ENCODE data around the gene MAGI2. TPM values are rescaled to one million over a fixed set of nuclear protein-coding genes. Genes with fewer than 3 reads are reported as not detected.

Gene MAGI2
- total RNA-seq, 1 experiment from 2014 or later, result 0.22 TPM

DNA sequence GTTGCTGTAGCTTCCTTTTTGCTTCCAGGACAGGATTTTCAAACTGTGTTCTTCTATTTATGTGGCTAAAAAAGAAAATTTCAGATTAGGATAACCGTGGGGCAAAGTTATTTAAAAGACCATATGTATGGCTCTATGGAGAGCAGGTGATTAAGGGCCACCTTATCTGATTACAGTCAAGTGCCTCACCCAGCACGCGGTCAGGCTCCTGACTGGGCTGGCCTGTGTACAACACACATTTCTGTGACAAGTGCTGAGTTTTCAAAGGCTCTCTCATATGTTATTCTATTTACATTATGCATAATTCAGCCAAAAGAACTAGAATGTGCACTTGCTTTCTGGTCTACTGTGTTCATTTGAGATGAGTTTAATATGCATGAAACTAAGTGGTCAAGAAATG lies 1107.5 kb downstream of the MAGI2 start:
- no peaks in the 10 kb centered on the region for H3K9me2 ChIP-seq (ENCODE audit: insufficient read depth)
- no peaks in the 10 kb centered on the region for H4K20me1 ChIP-seq (ENCODE audit: insufficient read depth)
- no TSS peak for BruUV-seq (replicated peaks)
- ATAC-seq, result no peak
- H3K4me1 ChIP-seq (ENCODE audit: control insufficient read depth in 1 of 2, insufficient read depth in 2 of 2, low read length in 2 of 2), result no peaks in the 10 kb centered on the region
- H2AFZ ChIP-seq (ENCODE audit: low read depth, low read length, poor library complexity, severe bottlenecking), result no peak overlapping the region
- ChIA-PET RAD21 (ENCODE audit: low non-redundant PET in 1 of 2, low total read pairs in 2 of 2, uncharacterized antibody in 2 of 2, unreplicated experiment in 2 of 2) (no interaction called here), POLR2A (no interaction called here), CTCF (no interaction called here)
- H3K9ac ChIP-seq (ENCODE audit: low read length), result no peak overlapping the region
- H3K4me2 ChIP-seq (ENCODE audit: low read length), result no peak overlapping the region
- no peak overlapping the region for H3K4me3 ChIP-seq (replicated peaks in 1 of 2; ENCODE audit: low read depth in 1 of 2, low read length in 2 of 2)
- H3K36me3 ChIP-seq (ENCODE audit: control insufficient read depth in 1 of 2, insufficient read depth in 2 of 2, low read length in 2 of 2), result no peaks in the 10 kb centered on the region
- peaks cover 40% of the 10 kb centered on the region for H3K27me3 ChIP-seq (ENCODE audit: insufficient read depth, low read length)
- H3K79me2 ChIP-seq (ENCODE audit: insufficient read depth, low read length), result no peaks in the 10 kb centered on the region
- DNase-seq (ENCODE audit: low read depth, low spot score), result no peak
- TF ChIP-seq CEBPB (IDR thresholded peaks at IDR 0.05; ENCODE audit: low read depth), result no peak
- TF ChIP-seq SIN3A (IDR thresholded peaks at IDR 0.05; ENCODE audit: low read depth), result no peak
- no peak for TF ChIP-seq POLR2A (IDR thresholded peaks at IDR 0.05; ENCODE audit: borderline replicate concordance, extremely low read depth, insufficient read depth, insufficient read length)
- no peak for TF ChIP-seq RAD21 (IDR thresholded peaks at IDR 0.05; ENCODE audit: low read depth)
- TF ChIP-seq ZFX (IDR thresholded peaks at IDR 0.05), result no peak
- H3K27ac ChIP-seq (ENCODE audit: low read depth, low read length), result no peak overlapping the region
- intact Hi-C loops (cut with micrococcal nuclease), result no loop called here
- H3K9me3 ChIP-seq (ENCODE audit: control insufficient read depth in 1 of 2, insufficient read depth in 1 of 2, low read depth in 1 of 2, low read length in 2 of 2), result no peaks in the 10 kb centered on the region

DNA sequence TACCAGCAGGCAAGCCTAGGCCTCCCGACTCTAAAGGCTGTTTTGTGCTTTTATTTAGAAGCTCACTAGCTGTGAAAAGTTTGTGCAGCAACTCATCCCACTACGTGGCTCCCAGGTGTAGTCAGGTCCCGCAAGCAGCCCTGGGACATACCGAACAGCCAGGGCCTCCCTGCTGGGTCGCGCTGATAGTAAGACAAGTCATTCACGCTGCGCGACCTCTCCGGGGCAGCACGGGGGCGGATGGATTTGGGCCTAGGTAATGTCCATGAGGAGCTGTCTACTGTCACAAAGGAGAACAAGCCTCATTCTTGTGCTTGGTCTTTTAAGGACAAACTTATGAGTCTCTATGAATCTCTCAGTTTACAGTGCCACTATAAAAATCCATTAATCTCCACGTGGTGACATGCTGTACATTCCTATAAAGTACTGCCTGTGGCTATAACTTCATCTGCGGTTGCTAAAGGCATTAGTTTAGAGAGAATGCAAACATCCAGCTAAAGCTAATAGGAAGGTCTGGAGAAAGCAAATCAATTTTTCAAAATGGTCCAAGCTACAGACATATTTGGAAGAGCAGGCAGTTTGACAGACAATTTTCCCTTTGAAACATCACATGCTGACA lies 1108.1 kb downstream of the MAGI2 start:
- no peak for TF ChIP-seq POLR2AphosphoS5 (IDR thresholded peaks at IDR 0.05; ENCODE audit: low read depth, low read length)
- TF ChIP-seq SP1 (IDR thresholded peaks at IDR 0.05; ENCODE audit: low read depth), result no peak
- TF ChIP-seq ELF1 (IDR thresholded peaks at IDR 0.05; ENCODE audit: borderline replicate concordance, low read depth), result no peak
- no peak for TF ChIP-seq RAD21 (IDR thresholded peaks at IDR 0.05; ENCODE audit: low read depth)
- TF ChIP-seq FOSL1 (IDR thresholded peaks at IDR 0.05; ENCODE audit: low read depth), result no peak
- no peak for TF ChIP-seq JUND (IDR thresholded peaks at IDR 0.05)
- TF ChIP-seq TCF7L2 (IDR thresholded peaks at IDR 0.05; ENCODE audit: borderline replicate concordance, extremely low read depth, insufficient read depth, insufficient read length), result no peak
- TF ChIP-seq CBX3 (IDR thresholded peaks at IDR 0.05; ENCODE audit: low read depth), result no peak
- TF ChIP-seq YY1 (IDR thresholded peaks at IDR 0.05; ENCODE audit: extremely low read depth, insufficient replicate concordance, low read depth, low read length), result no peak
- TF ChIP-seq CEBPB (IDR thresholded peaks at IDR 0.05; ENCODE audit: low read depth), result no peak
- TF ChIP-seq, protein P1, sequence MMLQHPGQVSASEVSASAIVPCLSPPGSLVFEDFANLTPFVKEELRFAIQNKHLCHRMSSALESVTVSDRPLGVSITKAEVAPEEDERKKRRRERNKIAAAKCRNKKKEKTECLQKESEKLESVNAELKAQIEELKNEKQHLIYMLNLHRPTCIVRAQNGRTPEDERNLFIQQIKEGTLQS (IDR thresholded peaks at IDR 0.05), result no peak
- TF ChIP-seq ZNF274 (IDR thresholded peaks at IDR 0.05; ENCODE audit: low read depth, low read length), result no peak
- TF ChIP-seq, protein P2, sequence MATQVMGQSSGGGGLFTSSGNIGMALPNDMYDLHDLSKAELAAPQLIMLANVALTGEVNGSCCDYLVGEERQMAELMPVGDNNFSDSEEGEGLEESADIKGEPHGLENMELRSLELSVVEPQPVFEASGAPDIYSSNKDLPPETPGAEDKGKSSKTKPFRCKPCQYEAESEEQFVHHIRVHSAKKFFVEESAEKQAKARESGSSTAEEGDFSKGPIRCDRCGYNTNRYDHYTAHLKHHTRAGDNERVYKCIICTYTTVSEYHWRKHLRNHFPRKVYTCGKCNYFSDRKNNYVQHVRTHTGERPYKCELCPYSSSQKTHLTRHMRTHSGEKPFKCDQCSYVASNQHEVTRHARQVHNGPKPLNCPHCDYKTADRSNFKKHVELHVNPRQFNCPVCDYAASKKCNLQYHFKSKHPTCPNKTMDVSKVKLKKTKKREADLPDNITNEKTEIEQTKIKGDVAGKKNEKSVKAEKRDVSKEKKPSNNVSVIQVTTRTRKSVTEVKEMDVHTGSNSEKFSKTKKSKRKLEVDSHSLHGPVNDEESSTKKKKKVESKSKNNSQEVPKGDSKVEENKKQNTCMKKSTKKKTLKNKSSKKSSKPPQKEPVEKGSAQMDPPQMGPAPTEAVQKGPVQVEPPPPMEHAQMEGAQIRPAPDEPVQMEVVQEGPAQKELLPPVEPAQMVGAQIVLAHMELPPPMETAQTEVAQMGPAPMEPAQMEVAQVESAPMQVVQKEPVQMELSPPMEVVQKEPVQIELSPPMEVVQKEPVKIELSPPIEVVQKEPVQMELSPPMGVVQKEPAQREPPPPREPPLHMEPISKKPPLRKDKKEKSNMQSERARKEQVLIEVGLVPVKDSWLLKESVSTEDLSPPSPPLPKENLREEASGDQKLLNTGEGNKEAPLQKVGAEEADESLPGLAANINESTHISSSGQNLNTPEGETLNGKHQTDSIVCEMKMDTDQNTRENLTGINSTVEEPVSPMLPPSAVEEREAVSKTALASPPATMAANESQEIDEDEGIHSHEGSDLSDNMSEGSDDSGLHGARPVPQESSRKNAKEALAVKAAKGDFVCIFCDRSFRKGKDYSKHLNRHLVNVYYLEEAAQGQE (IDR thresholded peaks at IDR 0.05; ENCODE audit: low read depth), result no peak
- TF ChIP-seq POLR2A (IDR thresholded peaks at IDR 0.05; ENCODE audit: borderline replicate concordance, extremely low read depth, insufficient read depth, insufficient read length), result no peak
- TF ChIP-seq, protein P3, sequence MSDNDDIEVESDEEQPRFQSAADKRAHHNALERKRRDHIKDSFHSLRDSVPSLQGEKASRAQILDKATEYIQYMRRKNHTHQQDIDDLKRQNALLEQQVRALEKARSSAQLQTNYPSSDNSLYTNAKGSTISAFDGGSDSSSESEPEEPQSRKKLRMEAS (IDR thresholded peaks at IDR 0.05), result no peak
- no peak for TF ChIP-seq ZFX (IDR thresholded peaks at IDR 0.05)
- peaks cover 34% of the 10 kb centered on the region for H3K27me3 ChIP-seq (ENCODE audit: insufficient read depth, low read length)

More for the DNA sequence above, 1108.1 kb downstream of the MAGI2 start:
- H3K4me1 ChIP-seq (ENCODE audit: control insufficient read depth in 1 of 2, insufficient read depth in 2 of 2, low read length in 2 of 2), result no peaks in the 10 kb centered on the region
- DNase-seq (ENCODE audit: low read depth, low spot score) (no peak), ATAC-seq (no peak)
- H3K27ac ChIP-seq (ENCODE audit: low read depth, low read length), result no peak overlapping the region
- no peaks in the 10 kb centered on the region for H3K79me2 ChIP-seq (ENCODE audit: insufficient read depth, low read length)
- BruUV-seq (replicated peaks), result no TSS peak
- H3K4me3 ChIP-seq (replicated peaks in 1 of 2; ENCODE audit: low read depth in 1 of 2, low read length in 2 of 2), result no peak overlapping the region
- no peaks in the 10 kb centered on the region for H3K9me3 ChIP-seq (ENCODE audit: control insufficient read depth in 1 of 2, insufficient read depth in 1 of 2, low read depth in 1 of 2, low read length in 2 of 2)
- H3K36me3 ChIP-seq (ENCODE audit: control insufficient read depth in 1 of 2, insufficient read depth in 2 of 2, low read length in 2 of 2), result no peaks in the 10 kb centered on the region
- CTCF ChIA-PET, result no interaction called here
- no peaks in the 10 kb centered on the region for H4K20me1 ChIP-seq (ENCODE audit: insufficient read depth)
- intact Hi-C loops (cut with micrococcal nuclease), result no loop called here
- RAD21 ChIA-PET (ENCODE audit: low non-redundant PET in 1 of 2, low total read pairs in 2 of 2, uncharacterized antibody in 2 of 2, unreplicated experiment in 2 of 2), result no interaction called here
- no peak overlapping the region for H3K4me2 ChIP-seq (ENCODE audit: low read length)
- no peak overlapping the region for H3K9ac ChIP-seq (ENCODE audit: low read length)
- POLR2A ChIA-PET, result no interaction called here
- H2AFZ ChIP-seq (ENCODE audit: low read depth, low read length, poor library complexity, severe bottlenecking), result no peak overlapping the region
- no peaks in the 10 kb centered on the region for H3K9me2 ChIP-seq (ENCODE audit: insufficient read depth)
